Adipose tissue (tissue), 3 donors: ENCODE measurements around the gene SPEM3. TPM values are rescaled to one million over a fixed set of nuclear protein-coding genes. Genes with fewer than 3 reads are reported as not detected.
"Not testable (repeated sequence)": the region's sequence is repeated elsewhere in the genome, so short reads cannot be mapped to it uniquely, and the experiment has no call there.

Experiments
- H3K27ac ChIP-seq: one replicate; pipeline ENCODE4 v1.5.1; 2013; ENCODE audit warnings: low read depth, low read length
- WGBS, 3 donors: extraction: QIAGEN DNeasy Blood & Tissue Kit; methylation state at CpG; one replicate each; pipeline ENCODE4 v1.1.7; 2013; 5-methylcytosine and 5-hydroxymethylcytosine counted together
- polyA plus RNA-seq, 3 donors: library from polyadenylated mRNA; stranded (reverse); fragments of 200-250 nt; gene quantifications; one replicate each; pipeline ENCODE4 v1.2.3, GENCODE V29; 2013
- donor health status: healthy with polysubstance abuse.
- donor health status: Bipolar disorder and iron deficiency.
- donor health status: healthy.

Gene SPEM3
- polyA plus RNA-seq, 3 donors, result not detected

DNA sequence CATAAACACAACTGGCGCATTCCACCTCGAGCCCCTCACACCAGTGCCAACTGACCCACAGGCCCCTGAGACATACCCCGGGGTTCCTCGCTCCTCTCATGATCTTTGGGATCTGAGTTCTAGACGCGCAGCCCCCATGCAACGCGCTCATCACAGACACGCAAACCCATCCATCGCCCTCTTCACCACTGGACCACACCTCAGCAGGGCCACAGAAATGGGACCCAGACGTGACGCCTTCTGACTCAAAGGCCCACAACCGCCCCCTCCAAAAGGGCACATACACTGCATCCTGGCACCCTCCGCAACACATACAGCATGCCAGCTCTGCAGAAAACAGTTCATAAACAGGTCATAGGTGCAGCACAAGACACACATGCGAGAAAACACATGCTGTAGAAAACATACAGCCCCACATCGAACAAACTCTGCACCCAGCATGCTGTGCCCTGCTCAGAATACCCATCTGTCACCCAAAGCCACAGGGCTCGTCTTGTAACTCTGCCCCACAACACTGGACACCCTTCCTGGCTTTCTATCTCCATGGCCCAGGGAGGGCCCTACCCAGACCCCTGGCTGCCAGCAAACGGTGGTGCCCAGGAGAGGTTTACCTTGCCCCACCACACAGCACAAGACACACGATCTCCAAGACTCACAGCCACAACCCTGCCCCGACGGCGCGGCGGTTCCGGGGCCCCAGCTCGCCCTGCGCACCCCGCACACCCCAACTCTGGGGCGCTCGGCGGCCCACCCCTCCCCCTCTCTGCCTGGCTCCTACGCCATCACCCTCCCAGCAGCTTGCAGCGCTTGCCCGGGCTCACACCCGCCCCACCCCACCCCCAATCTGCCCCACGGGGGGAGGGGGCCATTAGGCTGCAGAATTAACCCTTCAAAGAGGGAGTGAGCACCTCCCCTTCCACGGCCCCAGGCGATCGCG lies 49.9 kb downstream of the SPEM3 start:
- peak overlapping the region; percentile 11 for H3K27ac ChIP-seq
- WGBS, 3 donors, result 15 to 23% (median 16%) methylated on average over 36 to 40 of the region's 40 CpGs

DNA sequence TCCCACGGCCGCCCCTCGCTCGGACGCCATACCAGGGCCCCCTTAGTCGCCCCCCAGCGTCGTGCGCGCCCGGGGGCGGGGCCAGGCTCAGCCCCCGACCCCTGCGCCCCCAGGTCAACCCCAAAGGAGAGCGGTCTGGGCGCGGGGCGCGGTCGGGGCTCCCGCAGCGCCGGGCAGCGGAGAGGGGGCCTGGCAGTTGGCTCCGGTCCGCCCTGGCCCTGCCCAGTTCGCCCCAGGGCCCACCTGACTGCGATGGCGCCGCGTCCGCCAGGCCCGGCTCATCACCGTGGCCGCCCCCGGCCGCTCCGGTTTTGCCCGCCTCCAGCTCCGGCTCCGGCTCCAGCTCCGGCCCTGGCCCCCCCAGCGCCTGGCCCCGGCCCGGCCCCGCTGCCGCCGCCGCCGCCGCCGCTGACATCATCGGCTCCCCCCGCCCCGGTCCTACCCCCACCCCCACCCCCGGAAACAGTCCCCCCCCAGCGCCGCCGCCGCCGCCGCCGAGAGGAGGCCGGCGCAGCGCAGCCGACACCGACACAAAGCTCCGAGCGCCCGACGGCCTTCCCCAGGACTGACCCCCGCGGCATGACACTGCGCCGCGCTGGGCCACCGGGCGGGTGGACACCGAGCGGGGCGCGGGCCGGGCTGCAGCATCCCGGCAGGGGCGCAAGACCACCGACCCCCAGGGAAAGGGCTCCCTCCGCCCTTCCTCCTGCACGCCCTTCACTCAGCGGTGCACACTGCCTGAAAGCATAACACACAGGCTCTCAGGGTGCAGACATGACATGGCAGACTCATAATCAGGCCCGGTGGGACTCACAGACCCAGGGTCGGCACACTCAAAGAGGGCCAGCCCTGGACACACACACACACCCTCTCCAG lies 50.8 kb downstream of the SPEM3 start, which contains the start of gene ZBTB4:
Gene ZBTB4 (minus strand): TSS at position 419 of the 876 bp plus-strand sequence. CDS start 12,830 bp downstream, outside the sequence.
- 0 to 1% (median 0%) methylated on average over 50 to 92 of the region's 92 CpGs for WGBS, 3 donors

DNA sequence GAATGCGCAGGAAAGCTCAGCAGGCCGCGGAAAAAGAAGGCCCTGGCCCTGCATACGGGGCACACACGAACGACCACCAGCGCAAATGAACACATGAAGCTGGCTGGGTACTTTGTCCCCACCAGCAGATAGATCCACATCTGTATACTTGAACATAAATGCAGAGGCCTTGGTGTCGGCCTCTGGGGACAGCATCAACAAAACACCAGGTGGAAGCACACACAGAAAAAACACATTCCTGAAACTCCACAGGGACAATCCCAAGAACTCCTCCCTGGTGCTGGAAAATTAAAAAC lies 51.4 kb downstream of the SPEM3 start:
- WGBS, 3 donors, result 4 to 10% (median 9%) methylated on average over 8 of the region's 8 CpGs
- no peak overlapping the region for H3K27ac ChIP-seq

More for the DNA sequence above, 50.8 kb downstream of the SPEM3 start, which contains the start of gene ZBTB4:
- peak within 1 kb of the TSS; percentile 11 for H3K27ac ChIP-seq

DNA sequence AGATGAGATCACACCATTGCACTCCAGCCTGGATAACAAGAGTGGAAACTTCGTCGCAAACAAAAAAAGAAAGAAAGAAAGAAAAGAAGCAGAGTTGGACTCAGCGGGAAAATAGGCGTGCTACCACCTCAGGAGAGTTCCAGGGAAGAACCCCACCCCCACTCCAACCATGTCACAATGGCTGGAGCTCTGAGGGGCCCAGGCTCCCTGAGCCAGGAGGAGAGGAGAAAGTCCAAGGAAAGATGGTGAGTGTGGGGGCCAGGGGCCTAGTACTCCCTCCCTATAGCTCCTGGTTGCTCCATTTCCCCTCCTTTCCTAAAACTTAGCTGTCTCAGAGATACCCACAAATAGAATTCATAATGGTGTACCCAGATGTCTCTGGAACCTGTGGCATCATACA lies 52.6 kb downstream of the SPEM3 start, which contains the start of gene SLC35G6:
Gene SLC35G6 (plus strand): TSS at position 172 of the 400 bp plus-strand sequence. CDS start 71 bp downstream, at position 243.
- H3K27ac ChIP-seq, result not testable (repeated sequence)
- 86 to 90% (median 88%) methylated on average over 4 of the region's 4 CpGs for WGBS, 3 donors

DNA sequence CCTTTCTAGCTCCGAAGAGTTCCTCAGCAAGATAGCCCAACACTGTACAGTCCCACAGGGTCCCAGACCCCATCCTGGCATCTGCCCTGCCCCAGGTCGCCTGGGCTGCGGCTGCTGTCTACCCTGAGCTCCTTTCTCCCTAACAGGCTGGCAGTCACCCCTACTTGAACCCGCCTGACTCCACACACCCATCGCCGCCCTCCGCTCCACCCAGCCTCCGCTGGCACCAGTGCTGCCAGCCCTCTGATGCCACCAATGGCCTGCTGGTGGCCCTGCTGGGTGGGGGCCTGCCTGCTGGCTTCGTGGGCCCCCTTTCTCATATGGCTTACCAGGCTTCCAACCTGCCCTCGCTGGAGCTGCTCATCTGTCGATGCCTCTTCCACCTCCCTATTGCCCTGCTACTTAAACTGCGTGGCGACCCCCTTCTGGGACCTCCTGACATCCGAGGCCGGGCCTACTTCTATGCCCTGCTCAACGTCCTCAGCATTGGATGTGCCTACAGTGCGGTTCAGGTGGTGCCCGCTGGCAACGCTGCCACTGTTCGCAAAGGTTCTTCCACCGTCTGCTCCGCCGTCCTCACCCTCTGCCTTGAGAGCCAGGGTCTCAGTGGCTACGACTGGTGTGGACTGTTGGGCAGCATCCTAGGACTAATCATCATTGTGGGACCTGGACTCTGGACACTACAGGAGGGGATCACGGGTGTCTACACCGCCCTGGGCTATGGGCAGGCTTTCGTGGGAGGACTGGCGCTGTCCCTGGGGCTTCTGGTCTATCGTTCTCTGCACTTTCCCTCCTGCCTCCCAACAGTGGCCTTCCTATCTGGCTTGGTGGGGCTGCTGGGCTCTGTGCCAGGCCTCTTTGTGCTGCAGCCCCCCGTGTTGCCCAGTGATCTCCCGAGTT lies 53.4 kb downstream of the SPEM3 start:
- H3K27ac ChIP-seq, result not testable (repeated sequence)
- 82 to 84% (median 83%) methylated on average over 31 of the region's 31 CpGs for WGBS, 3 donors

Other genes with a start within 250 kb of the SPEM3 start
- 1 to 10 TPM; 1.0 to 3.4 (median 2.5) TPM for gene ASGR1, start 249.5 kb upstream of the SPEM3 start, polyA plus RNA-seq
- 10 to 100 TPM in 1 of 3 donors, 1 to 10 TPM in 2; 3.3 to 26.3 (median 5.5) TPM for gene DLG4, start 209.0 kb upstream of the SPEM3 start, polyA plus RNA-seq
- gene ACADVL, start 208.9 kb upstream of the SPEM3 start, polyA plus RNA-seq, result 100 to 1,000 TPM; 563 to 988 (median 674) TPM
- gene DVL2, start 194.3 kb upstream of the SPEM3 start, polyA plus RNA-seq, result 10 to 100 TPM in 2 of 3 donors, 1 to 10 TPM in 1; 9.9 to 31.3 (median 17.2) TPM
- gene PHF23, start 189.4 kb upstream of the SPEM3 start, polyA plus RNA-seq, result 10 to 100 TPM; 11.5 to 29.4 (median 24.4) TPM
- gene GABARAP, start 186.4 kb upstream of the SPEM3 start, polyA plus RNA-seq, result 1,000 to 10,000 TPM in 1 of 3 donors, 100 to 1,000 TPM in 2; 485 to 1,093 (median 668) TPM
- 10 to 100 TPM; 53.1 to 94.1 (median 91.8) TPM for gene CTDNEP1, start 177.1 kb upstream of the SPEM3 start, polyA plus RNA-seq
- gene ELP5, start 176.6 kb upstream of the SPEM3 start, polyA plus RNA-seq, result 10 to 100 TPM; 19.0 to 64.1 (median 40.3) TPM
- gene CLDN7, start 166.4 kb upstream of the SPEM3 start, polyA plus RNA-seq, result 10 to 100 TPM in 1 of 3 donors, 1 to 10 TPM in 2; 4.8 to 88.9 (median 6.7) TPM
- gene SLC2A4, start 147.1 kb upstream of the SPEM3 start, polyA plus RNA-seq, result 10 to 100 TPM; 10.2 to 41.8 (median 31.4) TPM
- gene YBX2, start 134.2 kb upstream of the SPEM3 start, polyA plus RNA-seq, result 1 to 10 TPM in 2 of 3 donors, under 1 TPM in 1; 0.95 to 6.0 (median 2.2) TPM
- gene EIF5A, start 121.2 kb upstream of the SPEM3 start, polyA plus RNA-seq, result 100 to 1,000 TPM; 204 to 587 (median 428) TPM
- 10 to 100 TPM; 40.1 to 55.5 (median 47.5) TPM for gene GPS2, start 113.5 kb upstream of the SPEM3 start, polyA plus RNA-seq
- 10 to 100 TPM; 11.8 to 25.2 (median 17.9) TPM for gene NEURL4, start 99.5 kb upstream of the SPEM3 start, polyA plus RNA-seq
- gene ACAP1, start 92.3 kb upstream of the SPEM3 start, polyA plus RNA-seq, result 10 to 100 TPM in 1 of 3 donors, 1 to 10 TPM in 2; 4.0 to 12.7 (median 5.2) TPM
- gene KCTD11, start 76.7 kb upstream of the SPEM3 start, polyA plus RNA-seq, result 10 to 100 TPM in 1 of 3 donors, 1 to 10 TPM in 2; 6.3 to 11.2 (median 9.9) TPM
- not detected for gene TMEM95, start 73.7 kb upstream of the SPEM3 start, polyA plus RNA-seq
- gene TNK1, start 47.8 kb upstream of the SPEM3 start, polyA plus RNA-seq, result 1 to 10 TPM; 2.1 to 8.0 (median 5.5) TPM
- gene PLSCR3, start 34.3 kb upstream of the SPEM3 start, polyA plus RNA-seq, result 10 to 100 TPM; 15.1 to 48.2 (median 42.3) TPM
- 100 to 1,000 TPM in 2 of 3 donors, 10 to 100 TPM in 1; 86.0 to 252 (median 173) TPM for gene TMEM256, start 24.8 kb upstream of the SPEM3 start, polyA plus RNA-seq
- gene NLGN2, start 21.0 kb upstream of the SPEM3 start, polyA plus RNA-seq, result 10 to 100 TPM in 2 of 3 donors, 1 to 10 TPM in 1; 2.9 to 11.4 (median 10.5) TPM
- not detected for gene SPEM1, start 8.5 kb upstream of the SPEM3 start, polyA plus RNA-seq
- not detected for gene SPEM2, start 3.2 kb upstream of the SPEM3 start, polyA plus RNA-seq
- 1 to 10 TPM in 2 of 3 donors, under 1 TPM in 1; 0.79 to 5.2 (median 1.9) TPM for gene TMEM102, start 6.6 kb downstream of the SPEM3 start, polyA plus RNA-seq
- gene FGF11, start 10.7 kb downstream of the SPEM3 start, polyA plus RNA-seq, result 1 to 10 TPM in 1 of 3 donors, under 1 TPM in 2; 0.28 to 4.6 (median 0.86) TPM
- 10 to 100 TPM in 2 of 3 donors, 1 to 10 TPM in 1; 5.0 to 14.2 (median 12.7) TPM for gene CHRNB1, start 16.2 kb downstream of the SPEM3 start, polyA plus RNA-seq
- 10 to 100 TPM; 17.4 to 45.0 (median 32.9) TPM for gene ZBTB4, start 50.8 kb downstream of the SPEM3 start, polyA plus RNA-seq
- not detected for gene SLC35G6, start 52.6 kb downstream of the SPEM3 start, polyA plus RNA-seq
- gene POLR2A, start 55.5 kb downstream of the SPEM3 start, polyA plus RNA-seq, result 10 to 100 TPM; 20.9 to 35.4 (median 24.6) TPM
- gene TNFSF12, start 120.2 kb downstream of the SPEM3 start, polyA plus RNA-seq, result 100 to 1,000 TPM in 1 of 3 donors, 10 to 100 TPM in 2; 19.6 to 100 (median 49.9) TPM
- gene TNFSF13, start 129.9 kb downstream of the SPEM3 start, polyA plus RNA-seq, result 10 to 100 TPM; 19.3 to 42.6 (median 26.5) TPM
- 10 to 100 TPM; 25.1 to 52.1 (median 43.0) TPM for gene SENP3, start 133.1 kb downstream of the SPEM3 start, polyA plus RNA-seq
- gene CD68, start 150.8 kb downstream of the SPEM3 start, polyA plus RNA-seq, result 100 to 1,000 TPM in 1 of 3 donors, 10 to 100 TPM in 2; 19.4 to 111 (median 99.0) TPM
- gene MPDU1, start 155.0 kb downstream of the SPEM3 start, polyA plus RNA-seq, result 10 to 100 TPM; 31.7 to 72.2 (median 50.2) TPM
- 1 to 10 TPM in 1 of 3 donors, under 1 TPM in 2; 0.21 to 2.7 (median 0.46) TPM for gene SOX15, start 161.2 kb downstream of the SPEM3 start, polyA plus RNA-seq
- 10 to 100 TPM; 14.7 to 29.9 (median 23.3) TPM for gene FXR2, start 186.0 kb downstream of the SPEM3 start, polyA plus RNA-seq
- 100 to 1,000 TPM in 2 of 3 donors, 10 to 100 TPM in 1; 93.7 to 142 (median 130) TPM for gene SAT2, start 199.0 kb downstream of the SPEM3 start, polyA plus RNA-seq
- under 1 TPM; 0.32 to 0.67 (median 0.45) TPM for gene SHBG, start 201.3 kb downstream of the SPEM3 start, polyA plus RNA-seq
- 1 to 10 TPM in 2 of 3 donors, under 1 TPM in 1; 0.51 to 2.2 (median 1.5) TPM for gene ATP1B2, start 222.1 kb downstream of the SPEM3 start, polyA plus RNA-seq